IMR-90 (cell line): ENCODE measurements around the gene TRAPPC3L. TPM values are rescaled to one million over a fixed set of nuclear protein-coding genes. Genes with fewer than 3 reads are reported as not detected.

Experiments used
- ATAC-seq: fragments of 200-7000 bp; cut with Tn5 transposase; 2 replicates; pipeline ENCODE4 v1.9.1; 2020; ENCODE audit warnings: low read depth, mild to moderate bottlenecking, moderate library complexity
- BruUV-seq: library from RNA; stranded (reverse); fragments of 400-500 nt; replicated peaks from 2 replicates; lab custom pipeline; 2021; lab: Mats Ljungman, UMichigan
- CTCF ChIA-PET: fragments of 300-600 bp; formaldehyde crosslinking; extraction: SDS; loops from one replicate; lab custom pipeline; 2021; ENCODE audit warnings: antibody characterized with exemption; lab: Yijun Ruan, JAX
- POLR2A ChIA-PET: fragments of 300-600 bp; sonication (Branson Sonifier 250); formaldehyde crosslinking; loops from one replicate; lab custom pipeline; 2022; ENCODE audit warnings: antibody characterized with exemption; ENCODE audit not compliant: unreplicated experiment; lab: Charles Lee
- DNase-seq: peaks from one replicate; pipeline ENCODE4 v3.0.0; 2013
- H2AFZ ChIP-seq: replicated peaks from 2 replicates; pipeline ENCODE3; 2013; ENCODE audit warnings: low read length, mild to moderate bottlenecking; ENCODE audit not compliant: poor library complexity
- H2AK5ac ChIP-seq: 2 replicates; pipeline ENCODE4 v1.6.1; 2013; ENCODE audit warnings: low read depth, low read length, inconsistent platforms
- H2AK9ac ChIP-seq: replicated peaks from 2 replicates; pipeline ENCODE3; 2013; ENCODE audit warnings: mild to moderate bottlenecking, low read depth, low read length, moderate library complexity; ENCODE audit not compliant: poor library complexity
- H2BK120ac ChIP-seq: 2 replicates; pipeline ENCODE4 v1.6.1; 2013; ENCODE audit warnings: low read depth, low read length, inconsistent platforms
- H2BK15ac ChIP-seq: 3 replicates; pipeline ENCODE4 v1.6.1; 2013; ENCODE audit warnings: low read depth, low read length, inconsistent platforms
- H2BK20ac ChIP-seq: 2 replicates; pipeline ENCODE4 v1.6.1; 2013; ENCODE audit warnings: low read depth, mild to moderate bottlenecking, inconsistent platforms, low read length, moderate library complexity
- H2BK5ac ChIP-seq: 2 replicates; pipeline ENCODE4 v1.6.1; 2013; ENCODE audit warnings: mild to moderate bottlenecking, low read depth, low read length, inconsistent platforms; ENCODE audit not compliant: poor library complexity, severe bottlenecking
- H3K14ac ChIP-seq: replicated peaks from 2 replicates; pipeline ENCODE4 v1.6.1; 2013; ENCODE audit warnings: low read depth, low read length, inconsistent platforms
- H3K18ac ChIP-seq: 2 replicates; pipeline ENCODE4 v1.6.1; 2013; ENCODE audit warnings: low read depth, low read length, control low read depth
- H3K23ac ChIP-seq: 2 replicates; pipeline ENCODE4 v1.6.1; 2013; ENCODE audit warnings: low read depth, low read length, inconsistent platforms
- H3K27ac ChIP-seq: 2 replicates; pipeline ENCODE4 v1.5.1; 2013; ENCODE audit warnings: mild to moderate bottlenecking, control low read depth, low read length; ENCODE audit not compliant: insufficient read depth
- H3K27me3 ChIP-seq: 2 replicates; pipeline ENCODE4 v1.6.1; 2013; ENCODE audit warnings: low read length; ENCODE audit not compliant: control insufficient read depth, insufficient read depth
- H3K36me3 ChIP-seq: 2 replicates; pipeline ENCODE4 v1.6.1; 2013; ENCODE audit warnings: low read length, mixed read lengths; ENCODE audit not compliant: control insufficient read depth, insufficient read depth
- H3K4ac ChIP-seq: 2 replicates; pipeline ENCODE4 v1.6.1; 2013; ENCODE audit warnings: low read depth, low read length, inconsistent platforms
- H3K4me1 ChIP-seq: 2 replicates; pipeline ENCODE4 v1.6.1; 2013; ENCODE audit warnings: low read length, mixed read lengths; ENCODE audit not compliant: control insufficient read depth, insufficient read depth
- H3K4me2 ChIP-seq: 2 replicates; pipeline ENCODE4 v1.6.1; 2013; ENCODE audit warnings: low read depth, mild to moderate bottlenecking, control low read depth, low read length, moderate library complexity
- H3K4me3 ChIP-seq: 2 replicates; pipeline ENCODE4 v1.5.1; 2013; ENCODE audit warnings: low read depth, mild to moderate bottlenecking, control low read depth, low read length, moderate library complexity; ENCODE audit not compliant: insufficient read depth
- H3K56ac ChIP-seq: 2 replicates; pipeline ENCODE4 v1.6.1; 2013; ENCODE audit warnings: low read length, inconsistent platforms; ENCODE audit not compliant: insufficient read depth; ENCODE audit errors: extremely low read depth
- H3K79me1 ChIP-seq, 2 experiments: 2 replicates each; pipeline ENCODE4 v1.6.1; 2013; ENCODE audit warnings: low read length in 2 of 2, inconsistent platforms in 1 of 2, low read depth in 1 of 2
- H3K9ac ChIP-seq: 2 replicates; pipeline ENCODE4 v1.6.1; 2013; ENCODE audit warnings: low read depth, low read length, control low read depth
- H3K9me1 ChIP-seq: 2 replicates; pipeline ENCODE4 v1.6.1; 2013; ENCODE audit warnings: low read length, inconsistent platforms; ENCODE audit not compliant: insufficient read depth
- H3K9me3 ChIP-seq: 2 replicates; pipeline ENCODE4 v1.6.1; 2013; ENCODE audit warnings: low read length; ENCODE audit not compliant: control insufficient read depth, insufficient read depth
- H4K20me1 ChIP-seq: 2 replicates; pipeline ENCODE4 v1.6.1; 2013; ENCODE audit warnings: low read length, inconsistent platforms; ENCODE audit not compliant: insufficient read depth
- H4K5ac ChIP-seq: 2 replicates; pipeline ENCODE4 v1.6.1; 2013; ENCODE audit warnings: mild to moderate bottlenecking, low read depth, low read length, control low read depth
- H4K8ac ChIP-seq, 2 experiments: 2 replicates each; pipeline ENCODE4 v1.6.1; 2013; ENCODE audit warnings: low read depth in 2 of 2, low read length in 2 of 2, control low read depth in 1 of 2, inconsistent platforms in 1 of 2
- H4K91ac ChIP-seq: 2 replicates; pipeline ENCODE4 v1.6.1; 2013; ENCODE audit warnings: low read depth, low read length, inconsistent platforms; ENCODE audit not compliant: insufficient read depth
- BHLHE40 ChIP-seq: fragments of 150-350 bp; IDR thresholded peaks from 2 replicates; pipeline ENCODE4 v1.6.1; 2016; ENCODE audit warnings: mild to moderate bottlenecking, low read depth, low read length
- CHD1 ChIP-seq: IDR thresholded peaks from 2 replicates; pipeline ENCODE4 v1.6.1; 2012; ENCODE audit warnings: low read depth, low read length, improper control_type of control experiment
- MAFK ChIP-seq: IDR thresholded peaks from 2 replicates; pipeline ENCODE4 v1.6.1; 2012; ENCODE audit warnings: low read depth, low read length, improper control_type of control experiment
- MXI1 ChIP-seq: IDR thresholded peaks from 2 replicates; pipeline ENCODE4 v1.6.1; 2012; ENCODE audit warnings: low read depth, mild to moderate bottlenecking, low read length, moderate library complexity, borderline replicate concordance
- RFX5 ChIP-seq: IDR thresholded peaks from 2 replicates; pipeline ENCODE4 v1.8.0; 2012; ENCODE audit warnings: low read depth, mild to moderate bottlenecking, low read length, moderate library complexity
- dilution Hi-C: fragments of 300-500 bp; cut with HindIII; formaldehyde crosslinking; loops from one replicate; pipeline ENCODE4 v1.14.3; 2018; ENCODE audit warnings: low sequenced_read_pairs; ENCODE audit not compliant: unreplicated experiment
- in situ Hi-C: fragments of 300-500 bp; cut with MboI; formaldehyde crosslinking; loops from 3 replicates; pipeline ENCODE4 v1.14.3; 2019; ENCODE audit warnings: low sequenced_read_pairs, inconsistent platforms, mixed read lengths
- intact Hi-C: fragments of 100-400 bp; cut with micrococcal nuclease; formaldehyde crosslinking; loops from 2 replicates; pipeline ENCODE4 v1.10.0; 2022
- polyA plus RNA-seq, 3 experiments: library from polyadenylated mRNA; depleted of rRNA; stranded (reverse); fragments of >200 nt; gene quantifications; 2 replicates each; pipeline ENCODE4 v1.2.3, GENCODE V29; 2012; ENCODE audit warnings: low replicate concordance in 1 of 3
- total RNA-seq: library from RNA; depleted of rRNA; stranded (reverse); fragments of >200 nt; gene quantifications from 2 replicates; pipeline ENCODE4 v1.2.3, GENCODE V29; 2012

Gene TRAPPC3L
- total and polyA plus RNA-seq, 2 of the 4 experiments (the other 2 are of a cell fraction), result 0.03 TPM; not detected in 1

DNA sequence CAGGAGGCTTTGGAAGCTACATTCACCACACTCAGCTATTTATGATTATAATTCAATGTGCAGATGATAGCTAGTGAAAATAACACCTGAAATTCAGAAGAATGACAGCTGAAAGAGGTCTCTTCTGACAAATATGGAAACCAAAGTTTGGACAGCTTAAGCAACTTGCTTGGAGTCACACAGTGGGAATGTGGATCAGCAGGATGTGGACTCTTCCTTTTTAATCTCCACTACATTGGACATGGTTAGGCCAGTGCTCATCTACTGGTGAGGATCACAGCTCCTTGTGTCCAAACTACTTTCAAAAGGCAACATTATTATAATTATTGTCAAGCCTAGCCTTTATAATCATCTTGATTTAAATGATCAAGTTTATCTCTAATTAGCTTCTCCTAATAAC is 10.4 kb downstream of the TRAPPC3L start:
- Histone ChIP-seq H4K5ac (no peak overlapping the region), H3K27ac (no peak overlapping the region), H2AK9ac (no peak overlapping the region), H4K8ac (no peak overlapping the region), H2BK20ac (no peak overlapping the region), H3K4me2 (no peak overlapping the region), H3K14ac (no peak overlapping the region), H3K36me3 (no peaks in the 10 kb centered on the region), H3K4me3 (no peak overlapping the region), H4K91ac (no peak overlapping the region), H3K23ac (no peak overlapping the region), H3K56ac (no peak overlapping the region), H3K9me3 (no peaks in the 10 kb centered on the region), H2AFZ (no peak overlapping the region), H2BK120ac (no peak overlapping the region), H3K27me3 (no peaks in the 10 kb centered on the region), H3K79me1 (no peaks in the 10 kb centered on the region), H3K9me1 (peaks cover 7% of the 10 kb centered on the region), H3K4me1 (peaks cover 5% of the 10 kb centered on the region), H3K4ac (no peak overlapping the region), H2BK15ac (no peak overlapping the region), H3K9ac (no peak overlapping the region), H2AK5ac (no peak overlapping the region), H2BK5ac (no peak overlapping the region), H3K18ac (no peak overlapping the region), H4K20me1 (no peaks in the 10 kb centered on the region)
- POLR2A ChIA-PET, result interaction anchor here (0.9 kb wide), 1 partner anchor 26 kb away, joined by 3 read pairs; no protein-coding TSS in a partner anchor
- intact Hi-C loops, result no loop called here
- in situ Hi-C loops, result loop anchor here (10.0 kb wide), 2 partner anchors 240 to 270 kb away; no protein-coding TSS in a partner anchor
- DNase-seq, result peak; percentile 31
- dilution Hi-C loops, result no loop called here
- CTCF ChIA-PET, result interaction anchor here (0.7 to 3.0 kb wide), 11 partner anchors 19 to 311 kb away, joined by 3 to 20 read pairs (median 3); partner anchors contain the start of genes CALHM4 and TSPYL1
- TF ChIP-seq RFX5 (no peak), MXI1 (no peak), CHD1 (no peak), MAFK (no peak), BHLHE40 (no peak)
- no peak for ATAC-seq
- no TSS peak for BruUV-seq
